Measurements from ENCODE around the gene ATP6V1F.

ATP6V1F gene

GRCh38 chr7:128849156-128849515 is 13.5 kb upstream of the ATP6V1F start:
- no peak for DNase-seq

GRCh38 chr7:128849804-128850490 is 12.7 kb upstream of the ATP6V1F start:
- DNase-seq = no peak

- DNase-seq = no peak
Observed at GRCh38 chr7:128852537-128853254, 10.0 kb upstream of the ATP6V1F start.

- no peak for DNase-seq
Observed at GRCh38 chr7:128853799-128854198, 8.9 kb upstream of the ATP6V1F start.

- no peak for DNase-seq
Observed at GRCh38 chr7:128854396-128854795, 8.3 kb upstream of the ATP6V1F start.

- DNase-seq = no peak
Observed at GRCh38 chr7:128855559-128855958, 7.1 kb upstream of the ATP6V1F start.

GRCh38 chr7:128856001-128856718 is 6.5 kb upstream of the ATP6V1F start:
- no peak for DNase-seq

GRCh38 chr7:128858380-128859231 is 4.0 kb upstream of the ATP6V1F start:
- DNase-seq = no peak

GRCh38 chr7:128859232-128860157 is 3.2 kb upstream of the ATP6V1F start:
- no peak for DNase-seq

GRCh38 chr7:128860158-128861073 is 2.2 kb upstream of the ATP6V1F start:
- DNase-seq = no peak

- no peak for DNase-seq
Observed at GRCh38 chr7:128861957-128862570, 592 bp upstream of the ATP6V1F start.

GRCh38 chr7:128863433-128863989 is 855 bp downstream of the ATP6V1F start:
- peak; percentile 37 for DNase-seq

GRCh38 chr7:128865303-128865702 is 2.6 kb downstream of the ATP6V1F start:
- DNase-seq = no peak

GRCh38 chr7:128865996-128866877 is 3.6 kb downstream of the ATP6V1F start:
- no peak for DNase-seq

- no peak for DNase-seq
Observed at GRCh38 chr7:128867241-128867640, 4.6 kb downstream of the ATP6V1F start.

GRCh38 chr7:128867842-128868623 is 5.4 kb downstream of the ATP6V1F start:
- DNase-seq = no peak

- no peak for DNase-seq
Observed at GRCh38 chr7:128868624-128869137, 6.0 kb downstream of the ATP6V1F start.

Measured in activated CD4-positive, alpha-beta T cell treated with anti-CD3 and anti-CD28 coated beads, Interleukin-2, amount 50 U/mL, for 1 hour (primary cell).